Panc1 (cell line): Measurements from ENCODE around the gene ERCC2. TPM values are rescaled to one million over a fixed set of nuclear protein-coding genes. Genes with fewer than 3 reads are reported as not detected.

Experiments used
- ATAC-seq: fragments of 200-7000 bp; cut with Tn5 transposase; 2 replicates; pipeline ENCODE4 v1.9.1; 2020; ENCODE audit warnings: mild to moderate bottlenecking, moderate library complexity
- BruUV-seq: library from RNA; stranded (reverse); fragments of 400-500 nt; replicated peaks from 2 replicates; lab custom pipeline; 2021; lab: Mats Ljungman, UMichigan
- CTCF ChIA-PET: fragments of 300-600 bp; sonication (Branson Sonifier 250); formaldehyde crosslinking; loops from one replicate; lab custom pipeline; 2022; ENCODE audit warnings: antibody characterized with exemption; lab: Charles Lee
- POLR2A ChIA-PET: fragments of 300-600 bp; sonication (Branson Sonifier 250); formaldehyde crosslinking; loops from one replicate; lab custom pipeline; 2022; ENCODE audit warnings: antibody characterized with exemption; lab: Charles Lee
- DNase-seq: peaks from one replicate; pipeline ENCODE4 v3.0.0-alpha.2; 2010; ENCODE audit warnings: low read depth, low spot score
- H3K27ac ChIP-seq: 2 replicates; pipeline ENCODE4 v1.5.1; 2011; ENCODE audit warnings: mild to moderate bottlenecking, low read length, inconsistent platforms
- H3K27me3 ChIP-seq: fragments of 200-500 bp; sonication (Bioruptor generic); 2 replicates; pipeline ENCODE4 v1.6.0; 2014; ENCODE audit warnings: low read length, inconsistent platforms; ENCODE audit not compliant: control insufficient read depth, insufficient read depth
- H3K36me3 ChIP-seq: fragments of 200-500 bp; sonication (Bioruptor generic); 2 replicates; pipeline ENCODE4 v1.5.1; 2014; ENCODE audit warnings: inconsistent platforms, mild to moderate bottlenecking, low read length, moderate library complexity; ENCODE audit not compliant: control insufficient read depth, insufficient read depth
- H3K4me1 ChIP-seq: 2 replicates; pipeline ENCODE4 v1.5.1; 2011; ENCODE audit warnings: inconsistent platforms, mild to moderate bottlenecking, low read length, moderate library complexity; ENCODE audit not compliant: control insufficient read depth, insufficient read depth
- H3K4me3 ChIP-seq, 2 experiments: 2 replicates each; pipeline ENCODE4 v1.5.1; 2011 to 2012; ENCODE audit warnings: low read depth in 2 of 2, low read length in 2 of 2, mild to moderate bottlenecking in 2 of 2, inconsistent platforms in 1 of 2, moderate library complexity in 1 of 2
- H3K9me3 ChIP-seq: fragments of 200-500 bp; sonication (Bioruptor generic); 2 replicates; pipeline ENCODE4 v1.5.1; 2014; ENCODE audit warnings: low read depth, mild to moderate bottlenecking, inconsistent platforms, low read length, moderate library complexity; ENCODE audit not compliant: control insufficient read depth, insufficient read depth
- CTCF ChIP-seq: fragments of 450-650 bp; IDR thresholded peaks from 2 replicates; pipeline ENCODE4 v1.5.1; 2017; ENCODE audit warnings: mild to moderate bottlenecking
- POLR2AphosphoS5 ChIP-seq: IDR thresholded peaks from 2 replicates; pipeline ENCODE4 v1.6.1; 2012; ENCODE audit warnings: mild to moderate bottlenecking, low read depth, low read length, moderate library complexity
- REST ChIP-seq, 2 experiments: IDR thresholded peaks; 2 replicates each; pipeline ENCODE4 v1.6.1; 2011 to 2012; ENCODE audit warnings: low read depth in 2 of 2, control low read depth in 1 of 2, low read length in 1 of 2, mild to moderate bottlenecking in 1 of 2, moderate library complexity in 1 of 2; ENCODE audit not compliant: insufficient read depth in 1 of 2
- SIN3A ChIP-seq: IDR thresholded peaks from 2 replicates; pipeline ENCODE4 v1.6.1; 2012; ENCODE audit warnings: low read depth, mild to moderate bottlenecking, low read length, moderate library complexity, borderline replicate concordance; ENCODE audit not compliant: insufficient read depth
- TCF7L2 ChIP-seq: IDR thresholded peaks from 2 replicates; pipeline ENCODE4 v1.6.1; 2011; ENCODE audit warnings: mild to moderate bottlenecking, low read depth, low read length, inconsistent platforms
- in situ Hi-C: cut with HindIII; loops from 2 replicates; pipeline ENCODE4 v1.10.0; 2016; ENCODE audit warnings: low sequenced_read_pairs, low pct_unique_long_range_greater_than_20kb
- intact Hi-C: fragments of 100-400 bp; cut with micrococcal nuclease; formaldehyde crosslinking; loops from one replicate; pipeline ENCODE4 v1.10.0; 2022; ENCODE audit not compliant: unreplicated experiment
- total RNA-seq: library from RNA; stranded (reverse); gene quantifications from one replicate; pipeline ENCODE4 v1.2.1, GENCODE V29; 2021; ENCODE audit not compliant: unreplicated experiment

ERCC2 gene
- total RNA-seq, 1 experiment from 2014 or later, result 32.5 TPM

GRCh38 chr19:45323671-45324081, 46.7 kb downstream of the ERCC2 start:
- ChIA-PET POLR2A (no interaction called here), CTCF (no interaction called here)
- TF ChIP-seq CTCF, result no peak
- TF ChIP-seq SIN3A, result no peak
- no peak for TF ChIP-seq REST (IDR thresholded peaks at IDR 0.05; ENCODE audit: insufficient read depth in 1 of 2, low read depth in 2 of 2, low read length in 1 of 2)
- no peak for TF ChIP-seq TCF7L2
- TF ChIP-seq POLR2AphosphoS5, result no peak

GRCh38 chr19:45322744-45323281, 47.6 kb downstream of the ERCC2 start, which contains the start of gene CKM:
Gene CKM, minus strand, starts transcription at chr19:45322875. Its CDS starts 3,162 bp downstream, at chr19:45319713.
- Histone ChIP-seq H3K27ac (no peak within 1 kb of the TSS), H3K27me3 (no peaks in the 10 kb centered on the region), H3K9me3 (no peaks in the 10 kb centered on the region), H3K4me3 (0 out of 4 replicates have a peak within 1 kb of the TSS, but pooled peaks of 1 of the 2 experiments have one; percentile 0), H3K4me1 (peaks cover 10% of the 10 kb centered on the region), H3K36me3 (no peaks in the 10 kb centered on the region)
- ChIA-PET CTCF (no interaction called here), POLR2A (no interaction called here)
- ATAC-seq (no peak), DNase-seq (no peak)
- in situ Hi-C loops, result no loop called here
- BruUV-seq, result no TSS peak
- intact Hi-C loops, result loop anchor here (10.0 kb wide), 1 partner anchor 68 kb away; the partner anchor contains the start of gene MARK4
- TF ChIP-seq CTCF (no peak), TCF7L2 (no peak), SIN3A (no peak), POLR2AphosphoS5 (no peak), REST (IDR thresholded peaks at IDR 0.05; ENCODE audit: insufficient read depth in 1 of 2, low read depth in 2 of 2, low read length in 1 of 2) (no peak)

More at GRCh38 chr19:45323671-45324081, 46.7 kb downstream of the ERCC2 start:
- intact Hi-C loops, result loop anchor here (10.0 kb wide), 1 partner anchor 69 kb away; the partner anchor contains the start of gene MARK4
- H3K4me1 ChIP-seq, result peaks cover 10% of the 10 kb centered on the region
- in situ Hi-C loops, result no loop called here
- no peaks in the 10 kb centered on the region for H3K36me3 ChIP-seq
- no peak overlapping the region for H3K27ac ChIP-seq
- 0 out of 4 replicates have a peak overlapping the region, but pooled peaks of 1 of the 2 experiments have one; percentile 0 for H3K4me3 ChIP-seq
- ATAC-seq, result peak; percentile 24; the same call in 1 of the 2 replicates
- no peaks in the 10 kb centered on the region for H3K9me3 ChIP-seq
- no TSS peak for BruUV-seq
- H3K27me3 ChIP-seq, result no peaks in the 10 kb centered on the region
- DNase-seq, result no peak
